Small intestine (tissue), 7 donors: ENCODE measurements around the gene LRRC56. TPM values are rescaled to one million over a fixed set of nuclear protein-coding genes. Genes with fewer than 3 reads are reported as not detected.

Experiments used
- DNase-seq, 2 donors: peaks; one replicate each; pipeline versions ENCODE4 v3.0.0 to v3.0.0-alpha.2; 2013
- FAIRE-seq: peaks from 2 replicates; lab custom pipeline; 2012; peaks lifted over from hg19 to GRCh38; lab: Jason Lieb, UNC
- H3K27ac ChIP-seq, 3 donors: one replicate each; pipeline ENCODE4 v1.5.1; 2013; ENCODE audit warnings: low read length in 2 of 3, mild to moderate bottlenecking in 2 of 3, control low read depth in 1 of 3, inconsistent platforms in 1 of 3, low read depth in 1 of 3, moderate library complexity in 1 of 3
- H3K27me3 ChIP-seq, 3 donors: one replicate each; pipeline ENCODE4 v1.6.1; 2013; ENCODE audit warnings: low read length in 3 of 3, inconsistent platforms in 1 of 3; ENCODE audit not compliant: control insufficient read depth in 3 of 3, insufficient read depth in 3 of 3
- H3K36me3 ChIP-seq, 3 donors: one replicate each; pipeline ENCODE4 v1.6.1; 2013; ENCODE audit warnings: low read length in 3 of 3, inconsistent platforms in 1 of 3, low read depth in 1 of 3, mild to moderate bottlenecking in 1 of 3, moderate library complexity in 1 of 3; ENCODE audit not compliant: control insufficient read depth in 3 of 3, insufficient read depth in 2 of 3
- H3K4me1 ChIP-seq, 3 donors: one replicate each; pipeline ENCODE4 v1.6.1; 2013; ENCODE audit warnings: low read length in 2 of 3, inconsistent platforms in 1 of 3, low read depth in 1 of 3, mild to moderate bottlenecking in 1 of 3, moderate library complexity in 1 of 3; ENCODE audit not compliant: control insufficient read depth in 3 of 3, insufficient read depth in 2 of 3
- H3K4me3 ChIP-seq, 3 donors: one replicate each; pipeline ENCODE4 v1.5.1; 2013; ENCODE audit warnings: low read length in 3 of 3, control low read depth in 1 of 3, inconsistent platforms in 1 of 3, low read depth in 1 of 3, mild to moderate bottlenecking in 1 of 3, moderate library complexity in 1 of 3
- H3K9me3 ChIP-seq, 2 donors: one replicate each; pipeline ENCODE4 v1.6.1; 2013; ENCODE audit warnings: low read depth in 1 of 2, low read length in 1 of 2; ENCODE audit not compliant: control insufficient read depth in 2 of 2, insufficient read depth in 1 of 2
- WGBS, 3 donors: extraction: QIAGEN DNeasy Blood & Tissue Kit; methylation state at CpG; one replicate each; pipeline ENCODE4 v1.1.7; 2013; 5-methylcytosine and 5-hydroxymethylcytosine counted together
- polyA plus RNA-seq, 4 donors: library from polyadenylated mRNA; stranded (reverse) in 3 of 4; unstranded in 1 of 4; fragments of 200-250 nt in 3 of 4; fragments of 120-200 nt in 1 of 4; gene quantifications; one replicate each; pipeline versions ENCODE4 v1.2.1 to v1.2.3, GENCODE V29; 2013
- donor health status: healthy with polysubstance abuse.
- donor health status: control.
- donor health status: control.
- donor health status: Bipolar disorder and iron deficiency.
- donor health status: healthy.

LRRC56 gene
- polyA plus RNA-seq, 4 donors, result 0.54 to 2.7 (median 1.0) TPM

GRCh38 chr11:550746-551085 is 13.4 kb downstream of the LRRC56 start:
- H3K27me3 ChIP-seq, result peaks cover 0 to 20% (median 0%) of the 10 kb centered on the region in 3 donors
- WGBS, 3 donors, result 77 to 93% (median 89%) methylated on average over 3 to 5 of the region's 5 CpGs
- no peaks in the 10 kb centered on the region for H3K9me3 ChIP-seq
- no peak overlapping the region for H3K27ac ChIP-seq
- H3K4me3 ChIP-seq, result no peak overlapping the region
- no peak for FAIRE-seq
- no peak for DNase-seq
- H3K4me1 ChIP-seq, result peaks cover 0 to 11% (median 0%) of the 10 kb centered on the region in 3 donors
- H3K36me3 ChIP-seq, result peaks cover 0 to 5% (median 0%) of the 10 kb centered on the region in 3 donors

- FAIRE-seq (no peak), DNase-seq (no peak)
- Histone ChIP-seq H3K9me3 (no peaks in the 10 kb centered on the region), H3K4me1 (peaks cover 0 to 12% (median 0%) of the 10 kb centered on the region in 3 donors), H3K27me3 (peaks cover 0 to 22% (median 0%) of the 10 kb centered on the region in 3 donors), H3K36me3 (peaks cover 0 to 5% (median 0%) of the 10 kb centered on the region in 3 donors), H3K27ac (no peak overlapping the region), H3K4me3 (no peak overlapping the region)
- 81 to 90% (median 83%) methylated on average over 10 to 16 of the region's 16 CpGs for WGBS, 3 donors
Observed at GRCh38 chr11:551131-551530, 13.8 kb downstream of the LRRC56 start.

GRCh38 chr11:551596-551995 is 14.3 kb downstream of the LRRC56 start:
- FAIRE-seq, result no peak
- 82 to 87% (median 85%) methylated on average over 12 of the region's 12 CpGs for WGBS, 3 donors
- peaks cover 0 to 27% (median 0%) of the 10 kb centered on the region in 3 donors for H3K27me3 ChIP-seq
- H3K27ac ChIP-seq, result no peak overlapping the region
- no peaks in the 10 kb centered on the region for H3K9me3 ChIP-seq
- no peak overlapping the region for H3K4me3 ChIP-seq
- peaks cover 0 to 15% (median 0%) of the 10 kb centered on the region in 3 donors for H3K4me1 ChIP-seq
- DNase-seq, result no peak
- peaks cover 0 to 5% (median 0%) of the 10 kb centered on the region in 3 donors for H3K36me3 ChIP-seq

GRCh38 chr11:553083-553987 is 16.0 kb downstream of the LRRC56 start:
- no peak for FAIRE-seq

GRCh38 chr11:553988-554340 is 16.6 kb downstream of the LRRC56 start:
- DNase-seq (no peak), FAIRE-seq (no peak)
- Histone ChIP-seq H3K4me1 (peaks cover 0 to 17% (median 0%) of the 10 kb centered on the region in 3 donors), H3K9me3 (no peaks in the 10 kb centered on the region), H3K4me3 (no peak overlapping the region), H3K27me3 (peaks cover 0 to 45% (median 0%) of the 10 kb centered on the region in 3 donors), H3K36me3 (peaks cover 0 to 5% (median 0%) of the 10 kb centered on the region in 3 donors), H3K27ac (no peak overlapping the region)
- 35 to 50% (median 38%) methylated on average over 9 to 11 of the region's 11 CpGs for WGBS, 3 donors

More at GRCh38 chr11:553083-553987, 16.0 kb downstream of the LRRC56 start:
- Histone ChIP-seq H3K4me1 (peaks cover 0 to 15% (median 0%) of the 10 kb centered on the region in 3 donors), H3K27ac (no peak overlapping the region), H3K9me3 (no peaks in the 10 kb centered on the region), H3K27me3 (peaks cover 0 to 41% (median 0%) of the 10 kb centered on the region in 3 donors), H3K36me3 (peaks cover 0 to 5% (median 0%) of the 10 kb centered on the region in 3 donors), H3K4me3 (no peak overlapping the region)
- WGBS, 3 donors, result 81 to 85% (median 84%) methylated on average over 26 to 27 of the region's 27 CpGs
- no peak for DNase-seq

- Histone ChIP-seq H3K27me3 (peaks cover 0 to 45% (median 0%) of the 10 kb centered on the region in 3 donors), H3K4me3 (peak overlapping the region in 2 of 3 donors; percentile 21 to 45), H3K36me3 (peaks cover 0 to 3% (median 0%) of the 10 kb centered on the region in 3 donors), H3K4me1 (peaks cover 0 to 24% (median 0%) of the 10 kb centered on the region in 3 donors), H3K27ac (no peak overlapping the region), H3K9me3 (no peaks in the 10 kb centered on the region)
- peak; percentile 74 to 83 for DNase-seq
- 6 to 10% (median 6%) methylated on average over 37 to 57 of the region's 60 CpGs for WGBS, 3 donors
- no peak for FAIRE-seq
Observed at GRCh38 chr11:554428-555226, 17.3 kb downstream of the LRRC56 start.

- peaks cover 0 to 48% (median 0%) of the 10 kb centered on the region in 3 donors for H3K27me3 ChIP-seq
- peak overlapping the region in 1 of 3 donors; percentile 24 for H3K27ac ChIP-seq
- WGBS, 3 donors, result 1 to 2% (median 1%) methylated on average over 38 to 57 of the region's 57 CpGs
- no peaks in the 10 kb centered on the region for H3K9me3 ChIP-seq
- H3K4me3 ChIP-seq, result peak overlapping the region in 1 of 3 donors; percentile 45
- FAIRE-seq (no peak), DNase-seq (no peak)
- peaks cover 0 to 3% (median 0%) of the 10 kb centered on the region in 3 donors for H3K36me3 ChIP-seq
- H3K4me1 ChIP-seq, result peaks cover 0 to 31% (median 0%) of the 10 kb centered on the region in 3 donors
Observed at GRCh38 chr11:555227-555779, 18.0 kb downstream of the LRRC56 start.
